HEK293 (cell line): ENCODE results near the gene SCAMP5.

Source experiments
- FEZF1 ChIP-seq: fragments of 450-650 bp; formaldehyde crosslinking; IDR thresholded peaks from 2 replicates; pipeline ENCODE4 v1.5.1; 2016; ENCODE audit warnings: missing biosample characterization, missing genetic modification characterization
- ZNF529 ChIP-seq: fragments of 450-650 bp; formaldehyde crosslinking; IDR thresholded peaks from 2 replicates; pipeline ENCODE4 v1.5.1; 2017; ENCODE audit warnings: missing genetic modification characterization, missing biosample characterization; ENCODE audit not compliant: insufficient replicate concordance
- TF ChIP-seq, protein P1 (sequence below): fragments of 450-650 bp; formaldehyde crosslinking; IDR thresholded peaks from 2 replicates; pipeline ENCODE4 v1.5.1; 2016; ENCODE audit warnings: missing biosample characterization, missing genetic modification characterization

DNA sequence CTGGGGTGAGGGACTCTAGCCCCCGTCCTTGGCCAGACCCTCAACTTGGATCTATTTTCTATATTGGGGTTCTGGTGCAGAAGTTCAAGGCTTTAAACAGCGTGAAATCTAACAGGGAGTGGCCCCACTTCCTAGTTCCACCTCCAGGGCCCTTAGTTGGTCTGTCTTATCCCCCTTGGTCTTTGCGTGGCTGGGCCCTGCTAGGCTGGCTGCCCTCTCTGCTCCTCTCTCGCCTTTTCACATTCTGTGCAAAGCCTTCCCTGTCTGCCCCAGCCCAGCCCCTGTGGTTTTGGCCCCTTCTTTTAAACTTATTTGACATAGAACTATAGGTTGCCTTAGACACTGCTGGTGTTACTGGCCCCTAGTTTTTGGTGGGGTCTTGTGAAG is 33.6 kb downstream of the SCAMP5 start:
- TF ChIP-seq, protein P1, sequence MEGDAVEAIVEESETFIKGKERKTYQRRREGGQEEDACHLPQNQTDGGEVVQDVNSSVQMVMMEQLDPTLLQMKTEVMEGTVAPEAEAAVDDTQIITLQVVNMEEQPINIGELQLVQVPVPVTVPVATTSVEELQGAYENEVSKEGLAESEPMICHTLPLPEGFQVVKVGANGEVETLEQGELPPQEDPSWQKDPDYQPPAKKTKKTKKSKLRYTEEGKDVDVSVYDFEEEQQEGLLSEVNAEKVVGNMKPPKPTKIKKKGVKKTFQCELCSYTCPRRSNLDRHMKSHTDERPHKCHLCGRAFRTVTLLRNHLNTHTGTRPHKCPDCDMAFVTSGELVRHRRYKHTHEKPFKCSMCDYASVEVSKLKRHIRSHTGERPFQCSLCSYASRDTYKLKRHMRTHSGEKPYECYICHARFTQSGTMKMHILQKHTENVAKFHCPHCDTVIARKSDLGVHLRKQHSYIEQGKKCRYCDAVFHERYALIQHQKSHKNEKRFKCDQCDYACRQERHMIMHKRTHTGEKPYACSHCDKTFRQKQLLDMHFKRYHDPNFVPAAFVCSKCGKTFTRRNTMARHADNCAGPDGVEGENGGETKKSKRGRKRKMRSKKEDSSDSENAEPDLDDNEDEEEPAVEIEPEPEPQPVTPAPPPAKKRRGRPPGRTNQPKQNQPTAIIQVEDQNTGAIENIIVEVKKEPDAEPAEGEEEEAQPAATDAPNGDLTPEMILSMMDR (tag by site-specific recombination): no peak
- no peak for TF ChIP-seq FEZF1 (tag by site-specific recombination)
- no peak for TF ChIP-seq ZNF529 (tag by site-specific recombination)
